ENCODE measurements around the gene NVL.
"Not testable (repeated sequence)": the region's sequence is repeated elsewhere in the genome, so short reads cannot be mapped to it uniquely, and the experiment has no call there.

Gene NVL

DNA sequence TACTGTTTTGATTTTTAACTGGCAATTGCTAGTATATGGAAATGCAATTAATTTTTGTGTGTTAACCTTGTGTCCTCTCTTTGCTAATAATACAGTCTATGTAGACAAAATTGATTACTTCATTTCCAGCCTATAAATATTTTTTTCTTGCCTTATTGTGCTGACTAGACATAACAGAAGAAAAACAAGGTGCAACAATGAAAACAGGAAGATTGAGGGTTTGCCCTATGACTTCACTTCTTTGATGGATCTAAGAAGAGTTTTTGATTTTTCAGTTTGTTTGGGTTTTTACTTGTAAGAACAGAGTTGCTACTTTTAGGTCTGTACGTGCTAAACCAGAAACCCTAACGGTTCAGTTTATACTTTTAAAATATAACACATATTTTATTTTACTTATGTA lies 18.2 kb upstream of the NVL start:
- Histone ChIP-seq H3K79me2 (ENCODE audit: insufficient read depth, low read length) (no peaks in the 10 kb centered on the region), H3K27me3 (ENCODE audit: insufficient read depth, low read length, poor library complexity, severe bottlenecking) (no peaks in the 10 kb centered on the region), H3K9me2 (replicated peaks; ENCODE audit: low read depth, low read length) (no peaks in the 10 kb centered on the region), H3K36me3 (ENCODE audit: insufficient read depth, low read length) (no peaks in the 10 kb centered on the region), H3K4me3 (ENCODE audit: low read length, poor library complexity, severe bottlenecking) (no peak overlapping the region), H3K9ac (ENCODE audit: low read depth, low read length, poor library complexity, severe bottlenecking) (no peak overlapping the region), H3K4me2 (ENCODE audit: low read depth, low read length, poor library complexity, severe bottlenecking) (no peak overlapping the region), H3K4me1 (ENCODE audit: insufficient read depth, low read length, poor library complexity, severe bottlenecking) (no peaks in the 10 kb centered on the region), H2AFZ (ENCODE audit: low read length) (no peak overlapping the region), H3F3A (ENCODE audit: low read depth) (no peaks in the 10 kb centered on the region), H4K20me1 (ENCODE audit: insufficient read depth, low read length, poor library complexity, severe bottlenecking) (no peaks in the 10 kb centered on the region), H3K9me3 (ENCODE audit: insufficient read depth, low read depth, low read length) (peaks cover 9% of the 10 kb centered on the region; the same call in 1 of the 2 replicates)
- TF ChIP-seq EZH2phosphoT487 (IDR thresholded peaks at IDR 0.05; ENCODE audit: borderline replicate concordance), result no peak
- TF ChIP-seq, protein P1, sequence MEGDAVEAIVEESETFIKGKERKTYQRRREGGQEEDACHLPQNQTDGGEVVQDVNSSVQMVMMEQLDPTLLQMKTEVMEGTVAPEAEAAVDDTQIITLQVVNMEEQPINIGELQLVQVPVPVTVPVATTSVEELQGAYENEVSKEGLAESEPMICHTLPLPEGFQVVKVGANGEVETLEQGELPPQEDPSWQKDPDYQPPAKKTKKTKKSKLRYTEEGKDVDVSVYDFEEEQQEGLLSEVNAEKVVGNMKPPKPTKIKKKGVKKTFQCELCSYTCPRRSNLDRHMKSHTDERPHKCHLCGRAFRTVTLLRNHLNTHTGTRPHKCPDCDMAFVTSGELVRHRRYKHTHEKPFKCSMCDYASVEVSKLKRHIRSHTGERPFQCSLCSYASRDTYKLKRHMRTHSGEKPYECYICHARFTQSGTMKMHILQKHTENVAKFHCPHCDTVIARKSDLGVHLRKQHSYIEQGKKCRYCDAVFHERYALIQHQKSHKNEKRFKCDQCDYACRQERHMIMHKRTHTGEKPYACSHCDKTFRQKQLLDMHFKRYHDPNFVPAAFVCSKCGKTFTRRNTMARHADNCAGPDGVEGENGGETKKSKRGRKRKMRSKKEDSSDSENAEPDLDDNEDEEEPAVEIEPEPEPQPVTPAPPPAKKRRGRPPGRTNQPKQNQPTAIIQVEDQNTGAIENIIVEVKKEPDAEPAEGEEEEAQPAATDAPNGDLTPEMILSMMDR (conservative IDR thresholded peaks at IDR 0.05; ENCODE audit: low read length), result no peak

- no peak overlapping the region for H3K4me3 ChIP-seq (ENCODE audit: low read length, poor library complexity, severe bottlenecking)
- H3K9me3 ChIP-seq (ENCODE audit: insufficient read depth, low read depth, low read length), result peaks cover 9% of the 10 kb centered on the region; the same call in 1 of the 2 replicates
- no peaks in the 10 kb centered on the region for H3K4me1 ChIP-seq (ENCODE audit: insufficient read depth, low read length, poor library complexity, severe bottlenecking)
- no peaks in the 10 kb centered on the region for H3K79me2 ChIP-seq (ENCODE audit: insufficient read depth, low read length)
- H3K27me3 ChIP-seq (ENCODE audit: insufficient read depth, low read length, poor library complexity, severe bottlenecking), result no peaks in the 10 kb centered on the region
- TF ChIP-seq, protein P1 (conservative IDR thresholded peaks at IDR 0.05; ENCODE audit: low read length), result no peak
- no peak for TF ChIP-seq EZH2phosphoT487 (IDR thresholded peaks at IDR 0.05; ENCODE audit: borderline replicate concordance)
- no peaks in the 10 kb centered on the region for H4K20me1 ChIP-seq (ENCODE audit: insufficient read depth, low read length, poor library complexity, severe bottlenecking)
- H3F3A ChIP-seq (ENCODE audit: low read depth), result no peaks in the 10 kb centered on the region
- H3K4me2 ChIP-seq (ENCODE audit: low read depth, low read length, poor library complexity, severe bottlenecking), result no peak overlapping the region
- H2AFZ ChIP-seq (ENCODE audit: low read length), result no peak overlapping the region
- no peaks in the 10 kb centered on the region for H3K36me3 ChIP-seq (ENCODE audit: insufficient read depth, low read length)
- H3K9me2 ChIP-seq (replicated peaks; ENCODE audit: low read depth, low read length), result no peaks in the 10 kb centered on the region
- H3K9ac ChIP-seq (ENCODE audit: low read depth, low read length, poor library complexity, severe bottlenecking), result no peak overlapping the region
Measured at GRCh38 chr1:224343679-224344078, 13.7 kb upstream of the NVL start.

- H3F3A ChIP-seq (ENCODE audit: low read depth); H3K9me3 ChIP-seq (ENCODE audit: insufficient read depth, low read depth, low read length); H4K20me1 ChIP-seq (ENCODE audit: insufficient read depth, low read length, poor library complexity, severe bottlenecking); H3K9ac ChIP-seq (ENCODE audit: low read depth, low read length, poor library complexity, severe bottlenecking); H3K9me2 ChIP-seq (replicated peaks; ENCODE audit: low read depth, low read length); H3K27me3 ChIP-seq (ENCODE audit: insufficient read depth, low read length, poor library complexity, severe bottlenecking); H3K79me2 ChIP-seq (ENCODE audit: insufficient read depth, low read length); H3K4me1 ChIP-seq (ENCODE audit: insufficient read depth, low read length, poor library complexity, severe bottlenecking); H3K36me3 ChIP-seq (ENCODE audit: insufficient read depth, low read length): not testable (repeated sequence)
- Histone ChIP-seq H3K4me3 (ENCODE audit: low read length, poor library complexity, severe bottlenecking) (peak overlapping the region; percentile 50), H3K4me2 (ENCODE audit: low read depth, low read length, poor library complexity, severe bottlenecking) (peak overlapping the region; percentile 29), H2AFZ (ENCODE audit: low read length) (peak overlapping the region; percentile 64; the same call in 1 of the 2 replicates)
Measured at GRCh38 chr1:224340453-224341384, 10.7 kb upstream of the NVL start.

Data from Loucy (cell line).